HG02970 (cell line): Measurements from ENCODE around the gene IL31.
"Not testable (repeated sequence)": the region's sequence is repeated elsewhere in the genome, so short reads cannot be mapped to it uniquely, and the experiment has no call there.

Source experiments
- ATAC-seq: cut with Tn5 transposase; IDR thresholded peaks from one replicate; pipeline ENCODE4 v1.9.1; 2021; ENCODE audit warnings: mild to moderate bottlenecking, moderate library complexity, moderate number of reproducible peaks; ENCODE audit not compliant: unreplicated experiment, low FRiP score

IL31 gene

GRCh38 chr12:122194804-122195203 is 20.8 kb upstream of the IL31 start:
- no peak for ATAC-seq

DNA sequence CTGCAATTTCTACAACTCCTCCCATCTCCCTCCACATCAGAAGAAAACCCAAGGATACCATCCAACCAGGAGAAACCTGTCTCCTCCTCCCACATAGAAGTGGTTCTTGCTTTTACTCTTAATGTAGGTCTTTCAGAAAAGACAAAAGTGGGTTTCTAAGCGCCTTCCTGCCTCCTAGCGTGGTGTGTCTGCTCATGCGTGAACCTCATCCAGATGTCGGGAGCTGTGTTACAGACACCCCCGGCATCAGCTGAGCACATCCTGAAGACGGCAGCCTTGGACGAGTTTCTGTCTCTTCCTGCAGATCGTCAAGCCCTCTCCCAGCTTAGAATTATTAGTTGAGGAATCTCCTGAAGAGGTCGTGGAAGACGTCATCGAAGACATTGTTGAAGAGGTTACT is 18.4 kb upstream of the IL31 start:
- no peak for ATAC-seq

GRCh38 chr12:122190842-122191668 is 17.0 kb upstream of the IL31 start:
- ATAC-seq = no peak

- no peak for ATAC-seq
These were observed 15.8 kb upstream of the IL31 start for GRCh38 chr12:122189626-122190475.

- ATAC-seq = no peak
These were observed 13.4 kb upstream of the IL31 start for GRCh38 chr12:122187466-122187865.

DNA sequence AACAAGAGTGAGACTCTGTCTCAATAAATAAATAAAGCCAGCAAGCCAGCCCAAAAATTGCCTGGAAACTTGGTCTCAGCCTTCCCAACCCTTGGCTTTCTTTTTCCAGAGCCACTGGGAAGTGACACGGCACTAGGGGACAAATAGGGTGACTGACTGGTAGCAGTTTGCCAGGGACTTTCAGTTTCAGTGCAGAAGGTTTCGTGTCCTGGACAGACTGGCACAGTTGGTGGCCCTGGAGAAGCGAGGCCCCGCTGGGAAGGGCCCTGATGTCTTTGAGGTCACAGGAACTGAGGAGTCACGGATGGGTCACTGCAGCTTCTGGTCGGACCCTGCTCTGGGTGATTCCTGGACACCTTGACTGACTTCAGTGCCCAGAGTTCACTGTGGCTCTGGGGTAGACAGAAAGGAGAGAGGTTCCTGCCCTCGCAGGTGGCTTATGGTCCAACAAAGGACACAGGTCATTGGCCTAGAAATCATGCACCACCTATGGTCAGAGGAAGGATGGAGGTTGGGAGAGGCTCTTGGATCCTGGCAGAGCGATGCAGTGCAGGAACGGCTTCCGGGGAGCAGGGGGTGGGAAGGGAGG is 11.6 kb upstream of the IL31 start:
- ATAC-seq = no peak

DNA sequence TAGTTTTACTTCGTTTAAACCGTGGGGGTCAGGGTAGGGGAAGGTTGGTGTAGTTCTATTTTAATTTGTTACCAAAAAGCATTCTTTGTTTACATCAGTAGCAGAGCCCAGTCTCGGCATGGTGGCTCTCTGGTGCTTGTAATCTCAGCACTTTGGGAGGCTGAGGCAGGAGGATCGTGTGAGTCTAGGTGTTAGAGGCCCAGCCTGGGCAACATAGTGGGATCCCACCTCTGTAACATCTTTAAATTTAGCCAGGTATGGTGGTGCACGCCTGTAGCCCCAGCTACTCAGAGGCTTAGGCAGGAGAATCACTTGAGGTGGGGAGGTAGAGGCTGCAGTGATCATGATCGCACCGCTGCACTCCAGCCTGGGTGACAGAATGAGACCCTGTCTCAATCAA is 11.1 kb upstream of the IL31 start:
- no peak for ATAC-seq

DNA sequence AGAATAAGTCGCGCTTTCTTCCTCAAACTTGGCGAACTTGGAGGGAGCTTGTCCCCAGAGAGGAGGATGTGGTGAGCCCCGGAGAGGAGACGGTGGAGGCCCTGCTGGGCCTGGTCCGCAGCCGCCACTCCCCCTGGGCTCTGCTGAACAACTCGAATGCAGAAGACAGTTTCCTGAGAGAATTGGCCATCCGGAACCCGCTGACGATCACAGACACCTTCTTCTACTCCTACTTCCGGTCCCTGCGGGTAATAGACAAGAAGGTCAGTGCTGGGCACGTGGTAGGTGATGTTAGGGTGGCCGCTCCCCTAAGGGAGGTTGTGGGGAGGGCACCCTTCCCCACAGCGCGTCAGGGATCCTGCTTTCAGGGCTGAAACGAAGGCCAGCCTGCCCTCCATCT is 10.5 kb upstream of the IL31 start:
- ATAC-seq = no peak

DNA sequence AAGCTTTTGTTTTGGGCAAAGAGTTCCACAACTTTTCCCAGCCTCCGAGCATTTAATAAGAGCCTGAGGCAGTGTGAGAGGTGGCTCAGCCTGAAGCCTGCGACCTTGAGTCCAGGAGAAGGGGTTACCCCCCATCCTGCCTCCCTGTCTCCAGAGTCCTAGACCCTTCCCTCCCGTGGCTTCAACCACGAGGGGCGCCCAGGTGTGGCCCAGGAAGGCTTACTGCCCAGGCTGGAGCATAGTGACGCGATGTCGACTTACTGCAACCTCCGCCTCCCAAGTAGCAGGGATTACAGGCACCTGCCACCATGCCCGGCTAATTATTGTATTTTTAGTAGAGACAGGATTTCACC is 9.5 kb upstream of the IL31 start:
- ATAC-seq = no peak

- no peak for ATAC-seq
These were observed 9.0 kb upstream of the IL31 start, which contains the start of gene LRRC43 for GRCh38 chr12:122182887-122183587. LRRC43 (plus strand) TSS chr12:122183123; CDS start chr12:122183145, 22 bp downstream.

- ATAC-seq = not testable (repeated sequence)
These were observed 2.5 kb upstream of the IL31 start for GRCh38 chr12:122176473-122176872.

- no peak for ATAC-seq
These were observed 1.6 kb downstream of the IL31 start for GRCh38 chr12:122172262-122172939.

DNA sequence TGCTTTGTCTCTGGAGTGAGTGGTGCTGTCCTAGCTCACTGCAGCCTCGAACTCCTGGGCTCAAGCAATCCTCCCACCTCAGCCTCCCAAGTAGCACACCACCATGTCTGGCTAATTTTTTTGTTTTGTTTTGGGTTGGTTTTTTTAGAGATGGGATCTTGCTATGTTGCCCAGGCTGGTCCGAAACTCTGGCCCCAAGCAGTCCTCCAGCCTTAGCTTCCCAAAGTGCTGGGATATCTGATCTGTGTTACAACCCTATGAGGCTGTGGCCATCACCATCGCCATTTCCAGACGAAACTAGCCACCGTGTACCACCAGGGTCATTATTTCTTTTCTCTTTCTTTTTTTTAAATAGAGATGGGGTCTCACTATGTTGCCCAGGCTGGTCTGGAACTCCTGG is 2.6 kb downstream of the IL31 start:
- ATAC-seq = no peak

GRCh38 chr12:122168492-122168891 is 5.5 kb downstream of the IL31 start:
- no peak for ATAC-seq

- ATAC-seq = no peak
These were observed 6.6 kb downstream of the IL31 start for GRCh38 chr12:122167356-122167925.

- no peak for ATAC-seq
These were observed 7.3 kb downstream of the IL31 start for GRCh38 chr12:122166422-122167349.

DNA sequence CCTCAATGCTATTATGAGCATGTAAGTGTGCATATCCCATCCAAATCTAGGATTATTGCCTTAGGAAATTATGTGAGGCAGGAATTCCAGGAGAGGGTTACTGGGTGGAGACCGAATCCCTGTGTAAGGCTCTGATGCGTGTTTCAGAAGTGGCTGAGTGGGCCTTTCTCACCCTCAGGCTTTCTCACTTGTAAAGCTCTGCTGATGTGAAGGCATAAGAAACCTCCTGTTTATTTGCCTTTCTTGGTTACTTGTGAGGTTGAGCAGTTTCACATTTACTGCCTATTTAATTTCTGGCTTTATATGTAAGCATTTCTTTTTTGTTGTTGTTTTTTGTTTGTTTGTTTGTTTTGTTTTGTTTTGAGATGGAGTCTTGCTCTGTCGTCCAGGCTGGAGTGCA is 11.0 kb downstream of the IL31 start:
- ATAC-seq = no peak

DNA sequence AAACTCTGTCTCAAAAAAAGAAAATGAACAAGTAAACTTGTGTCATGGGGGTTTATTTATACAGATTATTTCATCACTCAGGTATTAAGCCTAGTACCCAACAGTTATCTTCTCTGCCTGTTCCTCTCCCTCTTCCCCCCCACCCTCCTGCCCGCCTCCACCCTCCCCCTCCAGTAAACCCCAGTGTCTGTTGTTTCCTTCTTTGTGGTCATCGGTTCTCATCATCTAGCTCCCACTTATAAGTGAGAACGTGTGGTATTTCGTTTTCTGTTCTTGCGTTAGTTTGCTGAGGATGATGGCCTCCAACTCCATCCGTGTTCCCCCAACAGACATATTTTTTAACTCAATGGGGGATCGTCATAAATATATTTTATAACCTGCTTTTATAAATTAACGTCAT is 12.3 kb downstream of the IL31 start:
- ATAC-seq = no peak

GRCh38 chr12:122160761-122161160 is 13.3 kb downstream of the IL31 start:
- no peak for ATAC-seq
